CD14-positive monocyte (primary cell): ENCODE measurements around the gene UBE2E3. TPM values are rescaled to one million over a fixed set of nuclear protein-coding genes. Genes with fewer than 3 reads are reported as not detected.

Source experiments
- DNase-seq, 3 donors: peaks; one replicate each; pipeline ENCODE4 v3.0.0-alpha.2; 2011 to 2022
- H2AFZ ChIP-seq: 2 replicates; pipeline ENCODE4 v1.6.0; 2012; ENCODE audit warnings: mild to moderate bottlenecking, low read depth, low read length, inconsistent platforms; ENCODE audit not compliant: insufficient read depth, poor library complexity, severe bottlenecking
- H3K27ac ChIP-seq, 2 donors: 1 replicate in 1 of 2; 2 replicates in 1 of 2; pipeline ENCODE4 v1.5.1; 2012 to 2013; ENCODE audit warnings: low read length in 2 of 2, control low read depth in 1 of 2, inconsistent platforms in 1 of 2, low read depth in 1 of 2, mild to moderate bottlenecking in 1 of 2
- H3K27me3 ChIP-seq, 2 donors: one replicate each; pipeline versions ENCODE4 v1.6.0 to v1.6.1; 2011 to 2013; ENCODE audit warnings: low read length in 2 of 2; ENCODE audit not compliant: control insufficient read depth in 2 of 2, insufficient read depth in 2 of 2
- H3K36me3 ChIP-seq, 2 donors: replicated peaks in 1 of 2; 1 replicate in 1 of 2; 2 replicates in 1 of 2; pipeline versions ENCODE4 v1.5.1 to v1.6.1; 2012 to 2013; ENCODE audit warnings: low read length in 2 of 2, control low read depth in 1 of 2, inconsistent platforms in 1 of 2, mild to moderate bottlenecking in 1 of 2; ENCODE audit not compliant: insufficient read depth in 2 of 2, control insufficient read depth in 1 of 2
- H3K4me1 ChIP-seq, 2 donors: 1 replicate in 1 of 2; 2 replicates in 1 of 2; pipeline versions ENCODE4 v1.5.1 to v1.6.1; 2012 to 2013; ENCODE audit warnings: low read length in 2 of 2, control low read depth in 1 of 2, inconsistent platforms in 1 of 2, mild to moderate bottlenecking in 1 of 2, moderate library complexity in 1 of 2; ENCODE audit not compliant: insufficient read depth in 2 of 2, control insufficient read depth in 1 of 2
- H3K4me2 ChIP-seq: replicated peaks from 2 replicates; pipeline ENCODE3; 2012; ENCODE audit warnings: low read length, moderate library complexity, mild to moderate bottlenecking; ENCODE audit not compliant: poor library complexity, severe bottlenecking; ENCODE audit errors: extremely low read depth
- H3K4me3 ChIP-seq, 3 experiments: fragments of 200-600 bp in 1 of 3; sonication (generic) in 1 of 3; replicated peaks in 1 of 3; 1 replicate in 2 of 3; 2 replicates in 1 of 3; pipeline ENCODE4 v1.5.1; 2011 to 2013; ENCODE audit warnings: low read length in 3 of 3, mild to moderate bottlenecking in 3 of 3, control low read depth in 2 of 3, low read depth in 2 of 3, inconsistent platforms in 1 of 3, moderate library complexity in 1 of 3
- H3K79me2 ChIP-seq: 2 replicates; pipeline ENCODE4 v1.6.0; 2012; ENCODE audit warnings: mild to moderate bottlenecking, control low read depth, inconsistent platforms, low read length, moderate library complexity; ENCODE audit not compliant: insufficient read depth
- H3K9ac ChIP-seq: 2 replicates; pipeline ENCODE4 v1.6.0; 2017; ENCODE audit warnings: low read length, mild to moderate bottlenecking; ENCODE audit not compliant: insufficient read depth, poor library complexity, severe bottlenecking
- H3K9me3 ChIP-seq, 2 donors: replicated peaks in 1 of 2; 1 replicate in 1 of 2; 2 replicates in 1 of 2; pipeline versions ENCODE4 v1.5.1 to v1.6.1; 2012 to 2013; ENCODE audit warnings: low read length in 2 of 2, control low read depth in 1 of 2; ENCODE audit not compliant: control insufficient read depth in 1 of 2, insufficient read depth in 1 of 2
- H4K20me1 ChIP-seq: 2 replicates; pipeline ENCODE4 v1.6.0; 2012; ENCODE audit warnings: mild to moderate bottlenecking, low read length, control low read depth, moderate library complexity; ENCODE audit not compliant: insufficient read depth
- H3K27ac Mint-ChIP-seq, 7 donors: one replicate each; pipeline ENCODE4 v1.8.0; 2020; ENCODE audit warnings: mild to moderate bottlenecking in 7 of 7, mixed read lengths in 7 of 7, moderate library complexity in 6 of 7, inconsistent platforms in 2 of 7
- H3K27me3 Mint-ChIP-seq, 3 donors: one replicate each; pipeline ENCODE4 v1.8.0; 2021 to 2022; ENCODE audit warnings: low read depth in 3 of 3, mild to moderate bottlenecking in 3 of 3, mixed read lengths in 3 of 3, moderate library complexity in 3 of 3, inconsistent platforms in 1 of 3
- H3K36me3 Mint-ChIP-seq, 2 donors: one replicate each; pipeline ENCODE4 v1.8.0; 2020; ENCODE audit warnings: mixed read lengths in 2 of 2, inconsistent platforms in 1 of 2, mild to moderate bottlenecking in 1 of 2
- H3K4me1 Mint-ChIP-seq: one replicate; pipeline ENCODE4 v1.8.0; 2020; ENCODE audit warnings: mild to moderate bottlenecking, mixed read lengths
- H3K4me3 Mint-ChIP-seq, 2 donors: one replicate each; pipeline ENCODE4 v1.8.0; 2020; ENCODE audit warnings: mild to moderate bottlenecking in 2 of 2, mixed read lengths in 2 of 2, moderate library complexity in 1 of 2
- H3K9me3 Mint-ChIP-seq, 7 donors: one replicate each; pipeline ENCODE4 v1.8.0; 2020 to 2022; ENCODE audit warnings: mixed read lengths in 7 of 7, mild to moderate bottlenecking in 6 of 7, moderate library complexity in 6 of 7, inconsistent platforms in 2 of 7
- WGBS: methylation state at CpG from one replicate; pipeline ENCODE4 v1.1.5; 2013; ENCODE audit warnings: missing lambda C conversion rate; ENCODE audit not compliant: insufficient coverage; 5-methylcytosine and 5-hydroxymethylcytosine counted together
- intact Hi-C, 2 donors: fragments of 100-400 bp; cut with micrococcal nuclease; formaldehyde crosslinking; loops; one replicate each; pipeline versions ENCODE4 v1.15.0 to v1.15.1; 2023
- polyA plus RNA-seq, 3 donors: library from polyadenylated mRNA; depleted of rRNA in 1 of 3; unstranded in 2 of 3; stranded (reverse) in 1 of 3; fragments of 300-500 nt in 2 of 3; fragments of >200 nt in 1 of 3; fragmentation: Illumina TruSeq in 2 of 3; gene quantifications; 1 replicate in 2 of 3; 2 replicates in 1 of 3; pipeline ENCODE4 v1.2.3, GENCODE V29; 2012 to 2021
- TF ChIP-seq, protein P1 (sequence below): fragments of 200-600 bp; IDR thresholded peaks from one replicate; pipeline ENCODE4 v1.8.0; 2022; ENCODE audit warnings: antibody characterized with exemption, mild to moderate bottlenecking

Gene UBE2E3
- polyA plus RNA-seq, 3 donors, result 45.9 to 67.5 (median 52.1) TPM

DNA sequence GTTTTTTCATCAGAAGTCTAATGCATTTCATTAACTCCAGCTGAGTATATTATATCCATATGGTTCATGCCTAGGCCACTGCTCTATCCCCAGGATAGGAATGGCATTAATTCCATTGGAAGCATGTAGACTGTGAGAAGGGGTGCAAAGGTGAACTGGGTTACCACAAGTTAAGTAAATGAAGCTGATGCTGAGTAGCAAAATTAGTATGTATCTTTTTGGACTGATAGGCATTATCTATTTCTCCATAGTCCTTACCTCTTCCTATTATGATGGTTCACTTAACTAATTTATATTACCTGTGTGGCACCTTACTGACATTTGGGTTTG, 24.9 kb downstream of the UBE2E3 start:
- Histone ChIP-seq H3K4me1 (no peaks in the 10 kb centered on the region), H2AFZ (no peak overlapping the region), H3K9me3 (no peaks in the 10 kb centered on the region), H3K79me2 (peaks cover 18% of the 10 kb centered on the region), H4K20me1 (peaks cover 48% of the 10 kb centered on the region), H3K4me3 (no peak overlapping the region), H3K4me2 (no peak overlapping the region), H3K9ac (no peak overlapping the region), H3K27ac (no peak overlapping the region), H3K27me3 (no peaks in the 10 kb centered on the region), H3K36me3 (peaks cover 0 to under 1% of the 10 kb centered on the region in 2 donors)
- H3K27ac Mint-ChIP-seq, result no peak overlapping the region
- DNase-seq, result no peak
- peaks cover 0 to 3% of the 10 kb centered on the region in 2 donors for H3K36me3 Mint-ChIP-seq
- peaks cover 0 to 3% (median 0%) of the 10 kb centered on the region in 3 donors for H3K27me3 Mint-ChIP-seq
- peaks cover 0 to 1% (median 0%) of the 10 kb centered on the region in 7 donors for H3K9me3 Mint-ChIP-seq
- no peak overlapping the region for H3K4me3 Mint-ChIP-seq
- intact Hi-C loops, result no loop called here
- TF ChIP-seq, protein P1, sequence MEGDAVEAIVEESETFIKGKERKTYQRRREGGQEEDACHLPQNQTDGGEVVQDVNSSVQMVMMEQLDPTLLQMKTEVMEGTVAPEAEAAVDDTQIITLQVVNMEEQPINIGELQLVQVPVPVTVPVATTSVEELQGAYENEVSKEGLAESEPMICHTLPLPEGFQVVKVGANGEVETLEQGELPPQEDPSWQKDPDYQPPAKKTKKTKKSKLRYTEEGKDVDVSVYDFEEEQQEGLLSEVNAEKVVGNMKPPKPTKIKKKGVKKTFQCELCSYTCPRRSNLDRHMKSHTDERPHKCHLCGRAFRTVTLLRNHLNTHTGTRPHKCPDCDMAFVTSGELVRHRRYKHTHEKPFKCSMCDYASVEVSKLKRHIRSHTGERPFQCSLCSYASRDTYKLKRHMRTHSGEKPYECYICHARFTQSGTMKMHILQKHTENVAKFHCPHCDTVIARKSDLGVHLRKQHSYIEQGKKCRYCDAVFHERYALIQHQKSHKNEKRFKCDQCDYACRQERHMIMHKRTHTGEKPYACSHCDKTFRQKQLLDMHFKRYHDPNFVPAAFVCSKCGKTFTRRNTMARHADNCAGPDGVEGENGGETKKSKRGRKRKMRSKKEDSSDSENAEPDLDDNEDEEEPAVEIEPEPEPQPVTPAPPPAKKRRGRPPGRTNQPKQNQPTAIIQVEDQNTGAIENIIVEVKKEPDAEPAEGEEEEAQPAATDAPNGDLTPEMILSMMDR, result no peak
- peaks cover 2% of the 10 kb centered on the region for H3K4me1 Mint-ChIP-seq

DNA sequence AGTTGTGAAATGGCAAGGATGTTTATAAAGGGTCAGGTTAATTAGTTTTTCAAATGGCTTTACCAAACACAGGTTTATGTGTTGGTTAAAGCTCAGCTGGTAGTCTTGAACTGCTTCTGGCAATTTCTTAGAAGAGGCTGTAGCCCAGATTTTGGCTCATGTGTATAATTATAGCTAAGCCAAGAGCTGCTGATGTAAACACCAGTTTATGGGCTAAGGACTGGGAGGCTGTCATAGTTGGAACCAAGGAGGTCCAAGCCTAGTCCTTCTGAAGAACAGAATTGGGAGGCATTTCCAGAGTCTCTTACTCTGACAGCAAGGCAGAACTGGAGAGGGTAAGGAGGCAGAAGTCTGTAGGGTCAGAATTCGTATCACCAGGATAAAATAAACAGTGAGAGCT, 25.4 kb downstream of the UBE2E3 start:
- Histone ChIP-seq H3K4me3 (no peak overlapping the region), H3K27me3 (no peaks in the 10 kb centered on the region), H3K79me2 (peaks cover 18% of the 10 kb centered on the region), H3K4me1 (no peaks in the 10 kb centered on the region), H3K27ac (no peak overlapping the region), H4K20me1 (peaks cover 52% of the 10 kb centered on the region), H3K9ac (no peak overlapping the region), H3K4me2 (no peak overlapping the region), H3K9me3 (no peaks in the 10 kb centered on the region), H2AFZ (no peak overlapping the region), H3K36me3 (no peaks in the 10 kb centered on the region)
- Mint-ChIP-seq H3K4me3 (no peak overlapping the region), H3K4me1 (peaks cover 2% of the 10 kb centered on the region), H3K9me3 (peaks cover 0 to 1% (median 0%) of the 10 kb centered on the region in 7 donors), H3K27me3 (peaks cover 0 to 3% (median 0%) of the 10 kb centered on the region in 3 donors), H3K27ac (peak overlapping the region in 1 of 7 donors; percentile 53), H3K36me3 (peaks cover 0 to 3% of the 10 kb centered on the region in 2 donors)
- TF ChIP-seq, protein P1, result no peak
- DNase-seq, result no peak
- no CpG with 5 or more reads among the region's 1 CpG for WGBS
- intact Hi-C loops, result no loop called here
